Epithelial cell of esophagus (primary cell): ENCODE results near the gene MXRA7.
A peak's percentile ranks its signal among the peaks of the same experiment; 100 is the strongest.

Experiments
- DNase-seq: peaks from one replicate; pipeline ENCODE4 v3.0.0; 2010; ENCODE audit warnings: low read depth
- H3K4me3 ChIP-seq: 2 replicates; pipeline ENCODE4 v1.5.1; 2011; ENCODE audit warnings: mild to moderate bottlenecking, low read length, control low read depth
- CTCF ChIP-seq: IDR thresholded peaks from 2 replicates; pipeline ENCODE4 v1.5.1; 2011; ENCODE audit warnings: low read depth, mild to moderate bottlenecking, low read length, control low read depth, inconsistent platforms; ENCODE audit not compliant: insufficient read depth; ENCODE audit errors: missing control alignments

Gene MXRA7

DNA sequence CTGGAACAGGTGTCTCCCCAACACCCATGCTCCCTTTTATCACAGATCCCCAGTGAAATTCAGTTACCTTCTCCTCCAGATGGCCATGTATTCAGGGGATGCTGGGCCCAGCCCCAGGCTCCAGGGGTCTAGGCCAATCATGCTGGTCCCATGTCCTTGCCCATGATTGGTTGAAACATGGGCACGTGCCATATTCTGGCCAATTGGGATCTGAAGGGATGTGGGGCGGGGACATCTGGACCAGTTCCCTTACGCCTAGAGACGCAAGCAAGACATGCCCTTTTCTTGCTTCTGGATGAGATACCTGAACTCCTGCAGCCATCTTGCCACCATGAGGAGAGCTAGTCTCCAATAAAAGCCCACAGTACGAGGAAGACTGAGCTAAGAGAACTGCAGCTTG, 36.2 kb downstream of the MXRA7 start:
- H3K4me3 ChIP-seq = no peak overlapping the region
- DNase-seq = no peak
- no peak for TF ChIP-seq CTCF

GRCh38 chr17:76673729-76674128, 37.0 kb downstream of the MXRA7 start:
- no peak overlapping the region for H3K4me3 ChIP-seq
- no peak for TF ChIP-seq CTCF
- no peak for DNase-seq

DNA sequence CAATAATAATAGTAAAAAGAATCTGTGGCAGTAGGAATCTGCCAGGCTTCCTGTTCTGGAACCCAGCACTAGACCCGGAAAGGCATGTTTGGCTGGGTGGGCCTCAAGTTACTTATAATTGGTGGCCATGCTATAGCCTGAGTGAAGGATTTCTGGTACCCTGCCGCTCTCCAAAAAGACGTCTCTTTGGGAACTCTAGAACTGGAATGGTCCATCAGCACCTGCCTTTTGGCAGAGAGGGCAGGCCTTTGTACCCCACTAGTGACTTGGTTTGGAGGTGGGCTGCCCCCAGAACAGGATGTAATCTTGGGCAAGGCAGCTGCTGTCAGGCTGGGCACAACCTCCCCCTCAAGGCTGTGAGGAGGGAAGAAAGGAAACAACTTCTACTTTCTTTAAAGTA, 37.9 kb downstream of the MXRA7 start:
- no peak overlapping the region for H3K4me3 ChIP-seq
- DNase-seq = no peak
- no peak for TF ChIP-seq CTCF

- H3K4me3 ChIP-seq = peak overlapping the region; percentile 84
- no peak for TF ChIP-seq CTCF
Observed at GRCh38 chr17:76672270-76672851, 38.4 kb downstream of the MXRA7 start.

GRCh38 chr17:76671912-76672262, 38.9 kb downstream of the MXRA7 start:
- peak overlapping the region; percentile 84 for H3K4me3 ChIP-seq
- DNase-seq = no peak
- TF ChIP-seq CTCF = no peak

More at GRCh38 chr17:76672270-76672851, 38.4 kb downstream of the MXRA7 start:
- no peak for DNase-seq

DNA sequence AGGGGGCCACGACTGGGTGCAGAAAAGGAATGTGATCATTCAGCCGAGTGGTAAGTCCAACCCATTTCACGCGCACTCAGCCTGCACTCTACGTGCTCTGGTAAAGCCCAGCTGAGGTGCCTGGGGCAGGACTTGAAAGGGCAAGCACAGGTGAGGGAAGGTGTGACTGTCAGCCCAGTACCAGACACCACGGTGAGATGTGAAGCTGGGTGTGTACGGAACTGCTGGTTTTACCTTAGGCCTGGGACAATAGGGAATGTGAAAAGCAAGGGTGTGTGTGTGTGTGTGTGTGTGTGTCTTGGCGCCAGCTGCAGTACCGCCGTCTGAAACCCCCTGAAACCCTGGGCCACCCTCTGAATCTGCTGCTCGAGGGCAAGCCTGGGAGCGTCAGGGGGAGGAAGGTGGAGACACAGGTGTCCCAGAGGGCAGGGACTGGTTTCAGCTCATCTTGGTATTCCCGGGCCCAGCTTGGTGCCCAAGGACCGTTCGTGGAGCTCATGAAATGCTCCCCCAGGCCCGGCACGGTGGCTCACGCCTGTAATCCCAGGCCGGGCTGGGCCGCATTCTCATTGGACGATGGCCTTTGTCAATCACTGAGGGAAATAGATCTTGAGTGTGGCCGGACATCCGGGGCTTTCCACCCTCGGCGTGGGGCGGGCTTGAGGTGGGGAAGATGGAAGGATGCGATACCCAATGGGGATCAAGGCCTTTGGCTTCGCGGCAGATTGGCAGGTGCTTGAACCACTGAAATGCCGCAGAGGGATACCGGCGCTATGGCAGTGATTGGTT, 39.4 kb downstream of the MXRA7 start:
- DNase-seq = peak; percentile 100
- no peak for TF ChIP-seq CTCF

DNA sequence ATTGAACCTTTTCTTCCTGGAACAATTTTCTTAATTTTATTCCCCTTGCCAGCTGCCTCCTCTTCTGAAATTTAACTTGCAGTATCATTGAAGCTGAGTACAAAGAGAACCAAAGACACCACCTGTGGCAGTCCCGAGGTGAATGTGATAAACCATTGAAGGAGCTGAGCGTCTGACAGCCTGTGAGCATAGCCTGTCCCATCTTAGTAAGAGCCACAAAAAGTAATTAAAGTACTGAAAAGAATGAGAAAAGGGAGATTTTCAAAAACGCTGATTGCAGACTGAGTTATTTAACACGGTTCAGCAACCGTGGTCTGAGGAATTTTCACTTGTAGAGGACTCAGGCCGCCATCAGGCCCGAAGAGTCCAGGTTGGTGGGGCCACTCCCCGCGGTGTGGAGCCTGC, 40.0 kb downstream of the MXRA7 start:
- no peak overlapping the region for H3K4me3 ChIP-seq
- TF ChIP-seq CTCF = no peak
- no peak for DNase-seq

More for the DNA sequence above, 39.4 kb downstream of the MXRA7 start:
- peak overlapping the region; percentile 84 for H3K4me3 ChIP-seq
